A549 (cell line): ENCODE data around the gene NAT10. TPM values are rescaled to one million over a fixed set of nuclear protein-coding genes. Genes with fewer than 3 reads are reported as not detected.
A peak's percentile ranks its signal among the peaks of the same experiment; 100 is the strongest.

Source experiments
- ATAC-seq, 2 experiments: fragments of 200-7000 bp in 1 of 2; fragments of >200 bp in 1 of 2; cut with Nextera tagmentation in 1 of 2; cut with Tn5 transposase in 1 of 2; 3 replicates each; pipeline versions ENCODE4 v1.8.0 to v1.9.1; 2018 to 2020; ENCODE audit warnings: mild to moderate bottlenecking in 1 of 2, moderate library complexity in 1 of 2
- CTCF ChIA-PET: fragments of 300-600 bp; sonication (Branson Sonifier 250); formaldehyde crosslinking; extraction: SDS; loops from one replicate; lab custom pipeline; 2021; ENCODE audit warnings: antibody characterized with exemption, inconsistent platforms; lab: Yijun Ruan, JAX
- POLR2A ChIA-PET: fragments of 350-600 bp; formaldehyde crosslinking; extraction: SDS; loops from one replicate; lab custom pipeline; 2021; ENCODE audit warnings: antibody characterized with exemption, inconsistent platforms; lab: Yijun Ruan, JAX
- DNase-seq, 2 experiments: peaks; one replicate each; pipeline versions ENCODE4 v3.0.0 to v3.0.0-alpha.2; 2011 to 2016; ENCODE audit warnings: low read depth in 1 of 2, low spot score in 1 of 2
- FAIRE-seq: peaks from 2 replicates; lab custom pipeline; 2011; peaks lifted over from hg19 to GRCh38; lab: Jason Lieb, UNC
- H3K27ac ChIP-seq, 2 experiments: fragments of >200 bp; sonication (Bioruptor Twin); formaldehyde crosslinking; 3 replicates each; pipeline ENCODE4 v1.5.1; 2016 to 2017
- H3K4me1 ChIP-seq: fragments of >200 bp; sonication (Bioruptor Twin); formaldehyde crosslinking; 3 replicates; pipeline ENCODE4 v1.6.1; 2016
- H3K4me2 ChIP-seq: fragments of >200 bp; sonication (Bioruptor Twin); formaldehyde crosslinking; 3 replicates; pipeline ENCODE4 v1.6.1; 2016
- H3K4me3 ChIP-seq: fragments of >200 bp; sonication (Bioruptor Twin); formaldehyde crosslinking; 3 replicates; pipeline ENCODE4 v1.5.1; 2016
- H3K9me3 ChIP-seq: fragments of >200 bp; sonication (Bioruptor Twin); formaldehyde crosslinking; 3 replicates; pipeline ENCODE4 v1.6.1; 2016
- CEBPB ChIP-seq, 2 experiments: fragments of >200 bp in 1 of 2; sonication (Bioruptor Twin) in 1 of 2; formaldehyde crosslinking in 1 of 2; IDR thresholded peaks; 2 replicates each; pipeline ENCODE4 v1.6.1; 2012 to 2016
- CHD4 ChIP-seq: fragments of 200-600 bp; sonication (generic); IDR thresholded peaks from 2 replicates; pipeline ENCODE4 v1.6.1; 2016; ENCODE audit warnings: antibody characterized with exemption, mild to moderate bottlenecking, borderline replicate concordance
- EP300 ChIP-seq, 2 experiments: fragments of >200 bp; sonication (Bioruptor Twin); formaldehyde crosslinking; IDR thresholded peaks; 2 replicates in 1 of 2; 3 replicates in 1 of 2; pipeline ENCODE4 v1.6.1; 2016 to 2017
- ESRRA ChIP-seq: fragments of 150-350 bp; IDR thresholded peaks from 2 replicates; pipeline ENCODE4 v1.6.1; 2014; ENCODE audit warnings: mild to moderate bottlenecking, low read length, borderline replicate concordance
- FOSL2 ChIP-seq, 2 experiments: fragments of 450-650 bp in 1 of 2; fragments of >200 bp in 1 of 2; sonication (Bioruptor Twin) in 1 of 2; formaldehyde crosslinking; IDR thresholded peaks; 2 replicates each; pipeline versions ENCODE4 v1.5.0 to v1.6.1; 2016 to 2020; ENCODE audit warnings: mild to moderate bottlenecking in 1 of 2, moderate library complexity in 1 of 2
- FOXS1 ChIP-seq: fragments of 250-450 bp; sonication (Bioruptor Pico); IDR thresholded peaks from 2 replicates; pipeline ENCODE4 v1.5.0; 2020; ENCODE audit warnings: mild to moderate bottlenecking, moderate library complexity
- MAFK ChIP-seq: fragments of 450-650 bp; IDR thresholded peaks from 2 replicates; pipeline ENCODE4 v1.6.1; 2014; ENCODE audit not compliant: partially characterized antibody
- NR3C1 ChIP-seq: fragments of >200 bp; sonication (Bioruptor Twin); formaldehyde crosslinking; IDR thresholded peaks from 3 replicates; pipeline ENCODE4 v1.6.1; 2017
- POLR2A ChIP-seq: IDR thresholded peaks from 2 replicates; pipeline ENCODE4 v1.6.1; 2012; ENCODE audit warnings: mild to moderate bottlenecking, low read length
- RAD21 ChIP-seq, 2 experiments: fragments of >200 bp in 1 of 2; sonication (Bioruptor Twin) in 1 of 2; formaldehyde crosslinking in 1 of 2; IDR thresholded peaks in 1 of 2; conservative IDR thresholded peaks in 1 of 2; 2 replicates in 1 of 2; 3 replicates in 1 of 2; pipeline ENCODE4 v1.6.1; 2012 to 2018; ENCODE audit warnings: inconsistent platforms in 1 of 2
- RFX5 ChIP-seq: fragments of 450-650 bp; IDR thresholded peaks from 2 replicates; pipeline ENCODE4 v1.7.1; 2014; ENCODE audit warnings: antibody characterized with exemption, mild to moderate bottlenecking, moderate library complexity
- RNF2 ChIP-seq: fragments of 200-600 bp; sonication (generic); IDR thresholded peaks from 2 replicates; pipeline ENCODE4 v1.6.1; 2016; ENCODE audit warnings: low read depth, mild to moderate bottlenecking, antibody characterized with exemption, moderate library complexity, borderline replicate concordance
- SREBF2 ChIP-seq: fragments of 450-650 bp; IDR thresholded peaks from 2 replicates; pipeline ENCODE4 v1.6.1; 2014; ENCODE audit warnings: mild to moderate bottlenecking, moderate library complexity
- TFCP2L1 ChIP-seq: fragments of 250-450 bp; sonication (Bioruptor Pico); IDR thresholded peaks from 2 replicates; pipeline ENCODE4 v1.5.0; 2021; ENCODE audit warnings: mild to moderate bottlenecking
- ZC3H11A ChIP-seq: fragments of 450-650 bp; IDR thresholded peaks from 2 replicates; pipeline ENCODE4 v1.6.1; 2014; ENCODE audit warnings: antibody characterized with exemption, mild to moderate bottlenecking
- ZFP36 ChIP-seq: fragments of 450-650 bp; IDR thresholded peaks from 2 replicates; pipeline ENCODE4 v1.6.1; 2014; ENCODE audit warnings: borderline replicate concordance; ENCODE audit not compliant: partially characterized antibody
- ZNF302 ChIP-seq: fragments of 250-450 bp; sonication (Bioruptor Pico); IDR thresholded peaks from 2 replicates; pipeline ENCODE4 v1.9.0; 2021; ENCODE audit warnings: inconsistent platforms, mild to moderate bottlenecking, moderate library complexity
- WGBS: methylation state at CpG from one replicate; pipeline ENCODE4 v1.1.6; 2017; ENCODE audit errors: missing lambda C conversion rate; 5-methylcytosine and 5-hydroxymethylcytosine counted together
- polyA plus RNA-seq, 4 experiments: library from polyadenylated mRNA; depleted of rRNA in 3 of 4; stranded (reverse); fragments of >200 nt; fragmentation: RNase III in 1 of 4; extraction: RNeasy Plus Mini Kit Qiagen cat#74134 plus additional on column Dnase treatment in 1 of 4; gene quantifications; 2 replicates in 3 of 4; 3 replicates in 1 of 4; pipeline ENCODE4 v1.2.3, GENCODE V29; 2011 to 2017
- TF ChIP-seq, protein P1 (sequence below): fragments of 250-450 bp; sonication (Bioruptor Pico); IDR thresholded peaks from 2 replicates; pipeline ENCODE4 v1.5.0; 2020; ENCODE audit warnings: low read depth, mild to moderate bottlenecking, moderate library complexity
- TF ChIP-seq, protein P2 (sequence below): fragments of 250-450 bp; sonication (Bioruptor Pico); IDR thresholded peaks from 2 replicates; pipeline ENCODE4 v1.5.0; 2021; ENCODE audit warnings: mild to moderate bottlenecking, moderate library complexity, borderline replicate concordance
- TF ChIP-seq, protein P3 (sequence below): IDR thresholded peaks from 2 replicates; pipeline ENCODE4 v1.6.1; 2012

NAT10 gene
- polyA plus RNA-seq, 2 of the 4 experiments (the other 2 are of a cell fraction), result 38.6 to 59.3 TPM

DNA sequence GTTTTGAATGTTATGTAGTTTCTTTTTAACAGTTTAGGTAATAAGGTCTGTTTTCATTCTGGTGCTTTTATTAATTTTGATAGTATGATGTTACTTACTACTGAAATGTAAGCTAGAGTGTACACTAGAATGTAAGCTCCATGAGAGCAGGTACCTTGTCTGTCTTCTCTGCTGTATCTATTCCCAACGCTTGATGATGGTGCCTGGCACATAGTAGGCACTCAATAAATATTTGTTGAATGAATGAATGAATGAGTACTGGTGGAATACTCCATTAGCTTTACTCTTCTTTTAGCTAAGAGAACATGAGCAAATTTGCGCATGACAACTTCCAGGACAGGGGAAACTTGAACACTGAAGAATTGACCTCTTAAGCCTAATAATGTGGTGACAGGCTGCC lies 6.6 kb upstream of the NAT10 start:
- TF ChIP-seq POLR2A (no peak), FOXS1 (CRISPR knock-in tag) (no peak), RAD21 (conservative IDR thresholded peaks at IDR 0.05 in 1 of 2, IDR thresholded peaks at IDR 0.05 in 1 of 2) (no peak), MAFK (no peak), ZC3H11A (no peak), CEBPB (IDR thresholded peaks at IDR 0.05) (no peak), CHD4 (no peak), TFCP2L1 (no peak), NR3C1 (no peak), ESRRA (no peak)
- TF ChIP-seq, protein P1, sequence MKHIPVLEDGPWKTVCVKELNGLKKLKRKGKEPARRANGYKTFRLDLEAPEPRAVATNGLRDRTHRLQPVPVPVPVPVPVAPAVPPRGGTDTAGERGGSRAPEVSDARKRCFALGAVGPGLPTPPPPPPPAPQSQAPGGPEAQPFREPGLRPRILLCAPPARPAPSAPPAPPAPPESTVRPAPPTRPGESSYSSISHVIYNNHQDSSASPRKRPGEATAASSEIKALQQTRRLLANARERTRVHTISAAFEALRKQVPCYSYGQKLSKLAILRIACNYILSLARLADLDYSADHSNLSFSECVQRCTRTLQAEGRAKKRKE (CRISPR knock-in tag), result no peak
- TF ChIP-seq, all 56 proteins: peak for 0
- ATAC-seq (no peak), DNase-seq (no peak), FAIRE-seq (no peak)
- Histone ChIP-seq H3K4me3 (no peak overlapping the region), H3K9me3 (no peaks in the 10 kb centered on the region), H3K4me1 (no peaks in the 10 kb centered on the region), H3K27ac (no peak overlapping the region), H3K4me2 (no peak overlapping the region)
- ChIA-PET CTCF (interaction anchor here (1.4 kb wide), 1 partner anchor 101 kb away, joined by 4 read pairs; no protein-coding TSS in a partner anchor), POLR2A (no interaction called here)
- 96% methylated on average over 2 of the region's 2 CpGs for WGBS

DNA sequence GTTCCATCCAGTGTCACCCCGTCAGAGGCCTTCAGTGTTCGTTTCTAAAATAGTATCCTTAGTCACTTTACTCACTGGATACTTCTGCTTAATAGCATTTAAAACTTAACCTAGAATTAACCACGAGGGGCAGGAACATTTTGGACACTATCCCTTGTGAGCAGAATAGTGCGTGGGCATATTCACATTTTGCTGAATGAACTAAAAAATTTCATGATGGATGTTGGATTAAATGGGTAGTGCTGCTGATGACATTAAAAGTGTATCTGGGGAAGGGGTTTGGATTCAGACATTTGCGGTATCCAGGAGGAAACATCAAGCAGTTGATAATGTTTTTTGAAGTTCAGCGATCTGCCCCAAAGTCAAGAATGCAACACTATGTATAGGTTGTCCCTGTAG lies 750 bp upstream of the NAT10 start:
- POLR2A ChIA-PET, result interaction anchor here (0.6 to 2.0 kb wide), 10 partner anchors 9 to 258 kb away, joined by 3 to 11 read pairs (median 4); partner anchors contain the start of genes ABTB2 and CAPRIN1
- CTCF ChIA-PET, result interaction anchor here (0.8 to 3.8 kb wide), 4 partner anchors 9 to 108 kb away, joined by 3 to 13 read pairs (median 6); no protein-coding TSS in a partner anchor
- TF ChIP-seq MAFK (peak; percentile 43), FOSL2 (IDR thresholded peaks at IDR 0.05) (no peak), FOSL2 (CRISPR knock-in tag; IDR thresholded peaks at IDR 0.05) (no peak)
- FAIRE-seq (no peak), ATAC-seq (peak in 1 of 2 experiments; percentile 1; a peak in 1 of 6 replicates), DNase-seq (no peak)
- WGBS, result 47% methylated on average over 6 of the region's 6 CpGs
- Histone ChIP-seq H3K4me2 (peak overlapping the region; percentile 77), H3K9me3 (no peaks in the 10 kb centered on the region), H3K4me3 (peak overlapping the region; percentile 92), H3K4me1 (peaks cover 13% of the 10 kb centered on the region; the same call in 2 of the 3 replicates), H3K27ac (peak overlapping the region; percentile 84 to 95)

DNA sequence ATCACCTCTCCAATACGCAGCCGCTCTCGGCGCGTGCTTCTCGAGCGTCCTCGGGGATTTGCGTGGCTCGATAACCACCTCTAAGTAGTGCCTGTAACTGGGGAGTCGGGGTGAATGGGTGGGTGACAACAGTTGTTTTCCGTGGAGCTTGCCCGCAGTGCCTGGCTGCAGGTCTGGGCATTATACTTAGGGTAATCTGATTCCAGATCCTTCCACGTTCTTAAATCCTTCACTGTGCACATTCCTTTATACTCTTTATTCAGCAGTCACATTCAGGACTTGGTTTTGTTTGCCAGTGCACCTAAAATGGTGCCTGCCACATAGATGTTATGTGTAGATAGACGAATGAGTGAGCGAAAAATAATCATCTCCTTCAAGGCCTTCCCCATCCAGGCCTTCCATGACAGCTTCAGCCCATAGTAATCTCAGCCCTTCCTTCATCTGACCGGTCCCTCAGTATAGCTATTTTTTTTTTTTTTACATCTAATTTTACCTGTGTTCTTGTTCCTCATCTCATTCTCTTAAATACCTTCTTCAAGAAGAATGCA lies 602 bp downstream of the NAT10 start:
- Histone ChIP-seq H3K9me3 (no peaks in the 10 kb centered on the region), H3K4me1 (peaks cover 13% of the 10 kb centered on the region; the same call in 2 of the 3 replicates), H3K4me2 (peak overlapping the region; percentile 98), H3K4me3 (peak overlapping the region; percentile 92), H3K27ac (peak overlapping the region; percentile 84 to 95)
- TF ChIP-seq EP300 (IDR thresholded peaks at IDR 0.05), result no peak
- no peak for TF ChIP-seq SREBF2
- TF ChIP-seq, protein P2, sequence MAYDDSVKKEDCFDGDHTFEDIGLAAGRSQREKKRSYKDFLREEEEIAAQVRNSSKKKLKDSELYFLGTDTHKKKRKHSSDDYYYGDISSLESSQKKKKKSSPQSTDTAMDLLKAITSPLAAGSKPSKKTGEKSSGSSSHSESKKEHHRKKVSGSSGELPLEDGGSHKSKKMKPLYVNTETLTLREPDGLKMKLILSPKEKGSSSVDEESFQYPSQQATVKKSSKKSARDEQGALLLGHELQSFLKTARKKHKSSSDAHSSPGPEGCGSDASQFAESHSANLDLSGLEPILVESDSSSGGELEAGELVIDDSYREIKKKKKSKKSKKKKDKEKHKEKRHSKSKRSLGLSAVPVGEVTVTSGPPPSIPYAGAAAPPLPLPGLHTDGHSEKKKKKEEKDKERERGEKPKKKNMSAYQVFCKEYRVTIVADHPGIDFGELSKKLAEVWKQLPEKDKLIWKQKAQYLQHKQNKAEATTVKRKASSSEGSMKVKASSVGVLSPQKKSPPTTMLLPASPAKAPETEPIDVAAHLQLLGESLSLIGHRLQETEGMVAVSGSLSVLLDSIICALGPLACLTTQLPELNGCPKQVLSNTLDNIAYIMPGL, result no peak
- TF ChIP-seq, protein P3, sequence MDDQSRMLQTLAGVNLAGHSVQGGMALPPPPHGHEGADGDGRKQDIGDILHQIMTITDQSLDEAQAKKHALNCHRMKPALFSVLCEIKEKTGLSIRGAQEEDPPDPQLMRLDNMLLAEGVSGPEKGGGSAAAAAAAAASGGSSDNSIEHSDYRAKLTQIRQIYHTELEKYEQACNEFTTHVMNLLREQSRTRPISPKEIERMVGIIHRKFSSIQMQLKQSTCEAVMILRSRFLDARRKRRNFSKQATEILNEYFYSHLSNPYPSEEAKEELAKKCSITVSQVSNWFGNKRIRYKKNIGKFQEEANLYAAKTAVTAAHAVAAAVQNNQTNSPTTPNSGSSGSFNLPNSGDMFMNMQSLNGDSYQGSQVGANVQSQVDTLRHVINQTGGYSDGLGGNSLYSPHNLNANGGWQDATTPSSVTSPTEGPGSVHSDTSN, result no peak
- TF ChIP-seq ZNF302 (CRISPR knock-in tag), result no peak
- no peak for TF ChIP-seq RFX5
- no peak for TF ChIP-seq ZFP36
- TF ChIP-seq RNF2, result no peak
- no peak for TF ChIP-seq MAFK
- 4% methylated on average over 14 of the region's 17 CpGs for WGBS
- ATAC-seq (peak in 1 of 2 experiments; percentile 19; a peak in 4 of 6 replicates), FAIRE-seq (no peak), DNase-seq (peak in 1 of 2 experiments; percentile 36)
- ChIA-PET POLR2A (interaction anchor here (0.7 to 2.0 kb wide), 10 partner anchors 9 to 251 kb away, joined by 3 to 11 read pairs (median 4); partner anchors contain the start of genes ABTB2 and CAPRIN1), CTCF (interaction anchor here (0.6 to 3.8 kb wide), 7 partner anchors 10 to 119 kb away, joined by 3 to 13 read pairs (median 4); no protein-coding TSS in a partner anchor)
